Skeletal muscle satellite cell (primary cell): ENCODE results near the gene DSCAM.

ENCODE experiments used
- H3K27me3 ChIP-seq: 2 replicates; pipeline ENCODE4 v1.7.0; 2013; ENCODE audit warnings: low read length; ENCODE audit not compliant: control insufficient read depth, insufficient read depth
- H3K36me3 ChIP-seq: 2 replicates; pipeline ENCODE4 v1.7.0; 2013; ENCODE audit warnings: mild to moderate bottlenecking, control low read depth, low read length; ENCODE audit not compliant: insufficient read depth
- H3K4me1 ChIP-seq: 2 replicates; pipeline ENCODE4 v1.7.0; 2013; ENCODE audit warnings: low read length; ENCODE audit not compliant: control insufficient read depth, insufficient read depth
- H3K4me2 ChIP-seq: 2 replicates; pipeline ENCODE4 v1.7.0; 2013; ENCODE audit warnings: mild to moderate bottlenecking, low read length
- H3K4me3 ChIP-seq: 2 replicates; pipeline ENCODE4 v1.7.0; 2013; ENCODE audit warnings: low read length
- H3K9ac ChIP-seq: 2 replicates; pipeline ENCODE4 v1.7.0; 2013; ENCODE audit warnings: mild to moderate bottlenecking, low read depth, low read length, moderate library complexity
- H3K9me3 ChIP-seq: replicated peaks from 2 replicates; pipeline ENCODE4 v1.7.0; 2013; ENCODE audit warnings: mild to moderate bottlenecking, control low read depth, low read length

Gene DSCAM

GRCh38 chr21:40587736-40588346 is 259.1 kb downstream of the DSCAM start:
- no peak overlapping the region for H3K9ac ChIP-seq
- H3K9me3 ChIP-seq, result peaks cover 4% of the 10 kb centered on the region
- no peaks in the 10 kb centered on the region for H3K36me3 ChIP-seq
- H3K4me3 ChIP-seq, result no peak overlapping the region
- H3K27me3 ChIP-seq, result no peaks in the 10 kb centered on the region
- H3K4me1 ChIP-seq, result no peaks in the 10 kb centered on the region
- H3K4me2 ChIP-seq, result no peak overlapping the region

- Histone ChIP-seq H3K4me1 (no peaks in the 10 kb centered on the region), H3K9ac (no peak overlapping the region), H3K4me2 (no peak overlapping the region), H3K36me3 (no peaks in the 10 kb centered on the region), H3K9me3 (peaks cover 4% of the 10 kb centered on the region), H3K27me3 (no peaks in the 10 kb centered on the region), H3K4me3 (no peak overlapping the region)
Measured at GRCh38 chr21:40586575-40586974, 260.4 kb downstream of the DSCAM start.

GRCh38 chr21:40577285-40578043 is 269.5 kb downstream of the DSCAM start:
- no peaks in the 10 kb centered on the region for H3K4me1 ChIP-seq
- no peak overlapping the region for H3K4me2 ChIP-seq
- H3K9me3 ChIP-seq, result peaks cover 7% of the 10 kb centered on the region
- H3K9ac ChIP-seq, result no peak overlapping the region
- H3K27me3 ChIP-seq, result no peaks in the 10 kb centered on the region
- H3K36me3 ChIP-seq, result no peaks in the 10 kb centered on the region
- no peak overlapping the region for H3K4me3 ChIP-seq

- peaks cover under 1% of the 10 kb centered on the region for H3K9me3 ChIP-seq
- no peak overlapping the region for H3K4me3 ChIP-seq
- no peaks in the 10 kb centered on the region for H3K36me3 ChIP-seq
- H3K4me1 ChIP-seq, result no peaks in the 10 kb centered on the region
- no peaks in the 10 kb centered on the region for H3K27me3 ChIP-seq
- no peak overlapping the region for H3K4me2 ChIP-seq
- H3K9ac ChIP-seq, result no peak overlapping the region
Measured at GRCh38 chr21:40575976-40576375, 271.0 kb downstream of the DSCAM start.

DNA sequence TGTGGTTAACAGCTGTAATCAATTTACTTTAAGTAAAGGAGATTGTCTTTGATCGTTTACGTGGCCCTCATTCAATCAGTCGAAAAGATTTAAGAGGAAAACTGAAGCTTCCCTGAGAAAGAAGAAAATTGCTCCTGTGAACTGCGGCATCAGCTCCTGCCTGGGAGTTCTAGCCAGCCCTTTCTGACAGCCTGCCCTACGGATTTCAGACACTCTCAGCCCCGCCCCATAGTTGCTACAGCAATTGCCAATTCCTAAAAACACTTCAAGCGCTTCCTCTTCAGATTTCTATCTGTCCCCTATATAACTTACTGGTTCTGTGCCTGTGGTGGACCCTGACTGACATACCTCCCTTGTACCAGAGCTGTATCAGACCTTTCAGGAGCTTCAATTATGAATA is 277.6 kb downstream of the DSCAM start:
- Histone ChIP-seq H3K9ac (no peak overlapping the region), H3K4me2 (no peak overlapping the region), H3K27me3 (no peaks in the 10 kb centered on the region)

DNA sequence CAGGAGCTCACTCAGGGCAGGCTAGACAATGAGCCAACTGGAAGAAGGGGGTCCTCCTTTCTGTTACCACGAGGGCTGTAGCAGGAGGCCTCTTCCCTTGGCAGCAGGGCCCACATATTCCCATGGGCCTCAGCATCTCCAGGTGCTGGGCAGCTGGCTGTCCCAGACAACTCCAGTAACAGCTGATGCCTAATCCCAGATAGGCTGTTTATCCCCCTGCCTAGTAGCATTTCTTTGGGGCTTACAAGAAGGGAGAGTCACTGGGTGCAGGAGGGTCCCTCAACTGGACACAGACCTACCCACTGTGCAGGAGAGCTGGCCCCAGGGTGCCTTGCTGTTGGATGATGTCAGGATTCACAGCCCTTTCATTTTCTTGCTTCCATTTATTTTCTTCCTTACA is 278.2 kb downstream of the DSCAM start:
- Histone ChIP-seq H3K9ac (no peak overlapping the region), H3K4me2 (no peak overlapping the region), H3K4me1 (no peaks in the 10 kb centered on the region), H3K27me3 (no peaks in the 10 kb centered on the region), H3K4me3 (no peak overlapping the region), H3K9me3 (peaks cover 3% of the 10 kb centered on the region), H3K36me3 (no peaks in the 10 kb centered on the region)

More for the DNA sequence above, 277.6 kb downstream of the DSCAM start:
- H3K4me3 ChIP-seq, result no peak overlapping the region
- H3K36me3 ChIP-seq, result no peaks in the 10 kb centered on the region
- H3K9me3 ChIP-seq, result peaks cover under 1% of the 10 kb centered on the region
- no peaks in the 10 kb centered on the region for H3K4me1 ChIP-seq

DNA sequence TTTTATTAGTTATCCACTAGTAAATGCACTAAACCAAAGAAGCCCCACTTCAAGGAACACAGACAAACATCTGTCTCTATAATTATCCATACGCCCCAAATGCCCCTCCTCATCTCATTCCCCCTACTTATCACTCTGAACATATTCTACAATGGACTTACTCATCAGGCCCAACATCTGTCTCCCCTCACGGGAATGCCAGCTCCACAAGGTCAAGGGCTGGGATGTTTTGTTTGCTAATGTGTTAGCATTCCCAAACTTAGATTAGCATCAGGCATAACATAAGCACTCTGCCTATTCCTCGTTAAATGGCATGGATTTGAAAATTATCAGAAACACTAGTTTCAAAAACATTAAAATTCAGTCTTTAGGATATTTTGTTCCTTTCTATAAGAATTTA is 279.5 kb downstream of the DSCAM start:
- Histone ChIP-seq H3K4me1 (no peaks in the 10 kb centered on the region), H3K9ac (no peak overlapping the region), H3K4me2 (no peak overlapping the region), H3K36me3 (no peaks in the 10 kb centered on the region), H3K27me3 (no peaks in the 10 kb centered on the region), H3K4me3 (no peak overlapping the region), H3K9me3 (peaks cover 8% of the 10 kb centered on the region)

- no peak overlapping the region for H3K9ac ChIP-seq
- no peaks in the 10 kb centered on the region for H3K4me1 ChIP-seq
- no peak overlapping the region for H3K4me3 ChIP-seq
- peaks cover 8% of the 10 kb centered on the region for H3K9me3 ChIP-seq
- H3K4me2 ChIP-seq, result no peak overlapping the region
- no peaks in the 10 kb centered on the region for H3K36me3 ChIP-seq
- H3K27me3 ChIP-seq, result no peaks in the 10 kb centered on the region
Measured at GRCh38 chr21:40566486-40566885, 280.5 kb downstream of the DSCAM start.

DNA sequence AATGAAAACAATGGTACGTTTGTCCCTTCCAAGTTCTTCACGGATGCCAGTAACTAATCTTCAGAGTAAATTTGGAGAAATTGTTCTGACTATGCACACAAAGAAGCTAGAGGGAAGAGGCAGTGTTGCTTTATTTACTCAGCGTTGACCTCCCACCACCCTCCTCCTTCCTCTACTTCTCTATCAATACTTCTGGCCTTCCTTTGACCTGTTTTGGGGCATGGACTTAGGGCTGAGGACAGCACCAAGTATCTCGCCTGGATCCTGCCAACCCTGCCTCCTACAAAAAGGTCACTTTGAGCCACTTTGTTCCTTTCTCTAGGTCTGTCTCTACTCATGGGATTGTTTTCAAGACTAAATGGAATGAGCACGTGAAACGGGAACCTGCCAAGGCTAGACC is 282.6 kb downstream of the DSCAM start:
- Histone ChIP-seq H3K9me3 (peaks cover 8% of the 10 kb centered on the region), H3K9ac (no peak overlapping the region), H3K27me3 (no peaks in the 10 kb centered on the region), H3K4me1 (no peaks in the 10 kb centered on the region), H3K36me3 (no peaks in the 10 kb centered on the region), H3K4me2 (no peak overlapping the region), H3K4me3 (no peak overlapping the region)

DNA sequence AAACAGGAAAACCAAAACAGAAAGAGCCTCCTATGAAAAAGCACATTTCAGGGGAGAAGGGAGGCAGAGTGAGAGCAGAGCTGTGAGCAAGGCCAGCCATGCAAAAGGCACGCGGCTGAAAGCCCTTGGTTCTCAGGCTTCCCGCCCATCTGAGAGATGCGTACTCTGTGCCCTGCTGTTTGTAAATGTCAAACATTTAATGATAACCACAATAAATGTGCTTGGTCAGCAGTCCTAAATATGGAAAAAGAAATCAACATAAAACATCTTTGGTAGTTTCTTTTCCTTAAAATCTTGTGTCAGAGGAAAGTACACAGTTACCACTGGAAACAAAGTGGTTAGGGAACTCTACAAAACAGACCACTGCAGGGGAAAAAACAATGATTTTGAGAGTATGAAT is 283.1 kb downstream of the DSCAM start:
- no peak overlapping the region for H3K4me3 ChIP-seq
- no peaks in the 10 kb centered on the region for H3K4me1 ChIP-seq
- no peak overlapping the region for H3K9ac ChIP-seq
- no peak overlapping the region for H3K4me2 ChIP-seq
- H3K27me3 ChIP-seq, result no peaks in the 10 kb centered on the region
- no peaks in the 10 kb centered on the region for H3K36me3 ChIP-seq
- H3K9me3 ChIP-seq, result peaks cover 8% of the 10 kb centered on the region

GRCh38 chr21:40562242-40563002 is 284.5 kb downstream of the DSCAM start:
- Histone ChIP-seq H3K36me3 (no peaks in the 10 kb centered on the region), H3K4me2 (no peak overlapping the region), H3K27me3 (no peaks in the 10 kb centered on the region), H3K4me1 (no peaks in the 10 kb centered on the region), H3K4me3 (no peak overlapping the region), H3K9ac (no peak overlapping the region), H3K9me3 (peaks cover 8% of the 10 kb centered on the region)
